Testis (tissue), 3 donors: ENCODE results near the gene NPFF. TPM values are rescaled to one million over a fixed set of nuclear protein-coding genes. Genes with fewer than 3 reads are reported as not detected.

Experiments used
- DNase-seq: peaks from one replicate; pipeline ENCODE4 v3.0.0-alpha.2; 2019
- H3K27ac ChIP-seq, 2 donors: fragments of 200-600 bp; sonication (generic); one replicate each; pipeline ENCODE4 v1.5.1; 2019
- H3K27me3 ChIP-seq: fragments of 200-600 bp; sonication (generic); one replicate; pipeline ENCODE4 v1.5.1; 2019
- H3K36me3 ChIP-seq: fragments of 200-600 bp; sonication (generic); one replicate; pipeline ENCODE4 v1.5.1; 2017; ENCODE audit warnings: low read depth; ENCODE audit errors: missing control alignments
- H3K4me1 ChIP-seq: fragments of 200-600 bp; sonication (generic); one replicate; pipeline ENCODE4 v1.5.1; 2019
- H3K4me3 ChIP-seq, 2 donors: fragments of 200-600 bp; sonication (generic); one replicate each; pipeline ENCODE4 v1.5.1; 2017 to 2019
- H3K9me3 ChIP-seq: fragments of 200-600 bp; sonication (generic); one replicate; pipeline ENCODE4 v1.5.1; 2017
- CTCF ChIP-seq, 3 experiments: fragments of 450-650 bp in 2 of 3; fragments of 200-600 bp in 1 of 3; sonication (generic) in 1 of 3; IDR thresholded peaks; one replicate each; pipeline ENCODE4 v1.5.1; 2016 to 2019; ENCODE audit warnings: antibody characterized with exemption in 3 of 3, mild to moderate bottlenecking in 2 of 3, moderate library complexity in 1 of 3
- POLR2A ChIP-seq: fragments of 450-650 bp; IDR thresholded peaks from one replicate; pipeline ENCODE4 v1.6.1; 2017; ENCODE audit warnings: antibody characterized with exemption, mild to moderate bottlenecking, moderate library complexity
- WGBS, 2 donors: methylation state at CpG; one replicate each; pipeline ENCODE4 v1.1.5; 2018; 5-methylcytosine and 5-hydroxymethylcytosine counted together
- intact Hi-C: fragments of 100-400 bp; cut with DNase I; formaldehyde crosslinking; loops from one replicate; pipeline ENCODE4 v1.15.1; 2023; ENCODE audit warnings: low total_unique reads
- polyA plus RNA-seq: library from polyadenylated mRNA; stranded (reverse); fragments of 350-450 nt; fragmentation: Illumina TruSeq; extraction: RNeasy Lipid Tissue Mini Kit (QIAGEN cat#74804); gene quantifications from one replicate; pipeline ENCODE4 v1.2.3, GENCODE V29; 2014; ENCODE audit warnings: low read depth, low replicate concordance; ENCODE audit not compliant: insufficient read depth
- total RNA-seq, 2 donors: library from RNA; depleted of rRNA; stranded (reverse); fragments of >200 nt; gene quantifications; one replicate each; pipeline ENCODE4 v1.2.3, GENCODE V29; 2016

NPFF gene
- total and polyA plus RNA-seq, 3 donors from 2014 or later: 1.2 TPM; not detected in 2

- intact Hi-C loops: no loop called here
- no peaks in the 10 kb centered on the region for H3K36me3 ChIP-seq
- peak overlapping the region in 1 of 2 donors; percentile 35 for H3K27ac ChIP-seq
- H3K27me3 ChIP-seq: no peaks in the 10 kb centered on the region
- DNase-seq: no peak
- no peaks in the 10 kb centered on the region for H3K9me3 ChIP-seq
- WGBS, 2 donors: 55 to 60% methylated on average over 2 of the region's 2 CpGs
- H3K4me3 ChIP-seq: no peak overlapping the region
- no peak for TF ChIP-seq POLR2A
- TF ChIP-seq CTCF (IDR thresholded peaks at IDR 0.05): peak in 1 of 3 experiments; percentile 6
- H3K4me1 ChIP-seq: peaks cover 59% of the 10 kb centered on the region
These were observed 30.5 kb downstream of the NPFF start for GRCh38 chr12:53476769-53477209.

GRCh38 chr12:53474819-53475218 is 32.5 kb downstream of the NPFF start:
- no peaks in the 10 kb centered on the region for H3K27me3 ChIP-seq
- no peak overlapping the region for H3K4me3 ChIP-seq
- TF ChIP-seq POLR2A: no peak
- H3K36me3 ChIP-seq: no peaks in the 10 kb centered on the region
- H3K27ac ChIP-seq: peak overlapping the region; percentile 56 to 83
- no peaks in the 10 kb centered on the region for H3K9me3 ChIP-seq
- H3K4me1 ChIP-seq: peaks cover 50% of the 10 kb centered on the region
- no peak for DNase-seq
- intact Hi-C loops: no loop called here
- 35 to 47% methylated on average over 13 of the region's 13 CpGs for WGBS, 2 donors

GRCh38 chr12:53474077-53474476 is 33.2 kb downstream of the NPFF start:
- TF ChIP-seq CTCF (IDR thresholded peaks at IDR 0.05) (no peak), POLR2A (no peak)
- no peaks in the 10 kb centered on the region for H3K36me3 ChIP-seq
- H3K27ac ChIP-seq: peak overlapping the region; percentile 56 to 83
- no peaks in the 10 kb centered on the region for H3K27me3 ChIP-seq
- 48 to 54% methylated on average over 2 of the region's 2 CpGs for WGBS, 2 donors
- intact Hi-C loops: no loop called here
- no peak overlapping the region for H3K4me3 ChIP-seq
- DNase-seq: no peak
- H3K4me1 ChIP-seq: peaks cover 50% of the 10 kb centered on the region
- no peaks in the 10 kb centered on the region for H3K9me3 ChIP-seq

- TF ChIP-seq CTCF (IDR thresholded peaks at IDR 0.05) (no peak), POLR2A (no peak)
- intact Hi-C loops: no loop called here
- Histone ChIP-seq H3K27ac (peak overlapping the region in 1 of 2 donors; percentile 60), H3K27me3 (no peaks in the 10 kb centered on the region), H3K36me3 (no peaks in the 10 kb centered on the region), H3K4me1 (peaks cover 50% of the 10 kb centered on the region), H3K9me3 (no peaks in the 10 kb centered on the region), H3K4me3 (no peak overlapping the region)
- 78 to 83% methylated on average over 1 of the region's 1 CpG for WGBS, 2 donors
- DNase-seq: no peak
These were observed 35.2 kb downstream of the NPFF start for GRCh38 chr12:53472056-53472582.

GRCh38 chr12:53468282-53468681 is 39.0 kb downstream of the NPFF start:
- Histone ChIP-seq H3K4me3 (no peak overlapping the region), H3K4me1 (peaks cover 27% of the 10 kb centered on the region), H3K27ac (no peak overlapping the region), H3K36me3 (peaks cover 7% of the 10 kb centered on the region), H3K9me3 (no peaks in the 10 kb centered on the region), H3K27me3 (no peaks in the 10 kb centered on the region)
- intact Hi-C loops: no loop called here
- WGBS, 2 donors: 58 to 69% methylated on average over 1 of the region's 1 CpG
- TF ChIP-seq POLR2A (no peak), CTCF (IDR thresholded peaks at IDR 0.05) (no peak)
- no peak for DNase-seq
